ENCODE data around the gene NFATC2.
A peak's percentile ranks its signal among the peaks of the same experiment; 100 is the strongest.

The NFATC2 gene

GRCh38 chr20:51528263-51529027, 14.1 kb downstream of the NFATC2 start:
- Histone ChIP-seq H3K9me3 (ENCODE audit: insufficient read depth, low read depth, low read length) (no peaks in the 10 kb centered on the region), H3K79me2 (ENCODE audit: insufficient read depth, low read length) (peaks cover 97% of the 10 kb centered on the region), H3K36me3 (ENCODE audit: insufficient read depth, low read length) (peaks cover 13% of the 10 kb centered on the region; the same call in 1 of the 2 replicates), H3K4me2 (ENCODE audit: low read depth, low read length, poor library complexity, severe bottlenecking) (peak overlapping the region; percentile 30), H2AFZ (ENCODE audit: low read length) (no peak overlapping the region), H3K27me3 (ENCODE audit: insufficient read depth, low read length, poor library complexity, severe bottlenecking) (no peaks in the 10 kb centered on the region), H3K4me3 (ENCODE audit: low read length, poor library complexity, severe bottlenecking) (no peak overlapping the region), H4K20me1 (ENCODE audit: insufficient read depth, low read length, poor library complexity, severe bottlenecking) (peaks cover 32% of the 10 kb centered on the region), H3K4me1 (ENCODE audit: insufficient read depth, low read length, poor library complexity, severe bottlenecking) (peaks cover 36% of the 10 kb centered on the region), H3F3A (ENCODE audit: low read depth) (0 out of 2 replicates have a peak, but pooled peaks cover 7% of the 10 kb centered on the region), H3K9me2 (replicated peaks; ENCODE audit: low read depth, low read length) (no peaks in the 10 kb centered on the region), H3K9ac (ENCODE audit: low read depth, low read length, poor library complexity, severe bottlenecking) (no peak overlapping the region)
- no peak for TF ChIP-seq EZH2phosphoT487 (IDR thresholded peaks at IDR 0.05; ENCODE audit: borderline replicate concordance)
- TF ChIP-seq CTCF (conservative IDR thresholded peaks at IDR 0.05; ENCODE audit: low read length) = no peak

- H3F3A ChIP-seq (ENCODE audit: low read depth) = 0 out of 2 replicates have a peak, but pooled peaks cover 7% of the 10 kb centered on the region
- H3K9me3 ChIP-seq (ENCODE audit: insufficient read depth, low read depth, low read length) = no peaks in the 10 kb centered on the region
- no peak overlapping the region for H3K4me3 ChIP-seq (ENCODE audit: low read length, poor library complexity, severe bottlenecking)
- H3K79me2 ChIP-seq (ENCODE audit: insufficient read depth, low read length) = peaks cover 95% of the 10 kb centered on the region
- H3K4me2 ChIP-seq (ENCODE audit: low read depth, low read length, poor library complexity, severe bottlenecking) = no peak overlapping the region
- TF ChIP-seq EZH2phosphoT487 (IDR thresholded peaks at IDR 0.05; ENCODE audit: borderline replicate concordance) (no peak), CTCF (conservative IDR thresholded peaks at IDR 0.05; ENCODE audit: low read length) (no peak)
- no peaks in the 10 kb centered on the region for H3K27me3 ChIP-seq (ENCODE audit: insufficient read depth, low read length, poor library complexity, severe bottlenecking)
- H3K4me1 ChIP-seq (ENCODE audit: insufficient read depth, low read length, poor library complexity, severe bottlenecking) = peaks cover 36% of the 10 kb centered on the region
- H3K9me2 ChIP-seq (replicated peaks; ENCODE audit: low read depth, low read length) = no peaks in the 10 kb centered on the region
- no peak overlapping the region for H3K9ac ChIP-seq (ENCODE audit: low read depth, low read length, poor library complexity, severe bottlenecking)
- H4K20me1 ChIP-seq (ENCODE audit: insufficient read depth, low read length, poor library complexity, severe bottlenecking) = peaks cover 29% of the 10 kb centered on the region
- H2AFZ ChIP-seq (ENCODE audit: low read length) = no peak overlapping the region
- H3K36me3 ChIP-seq (ENCODE audit: insufficient read depth, low read length) = peaks cover 26% of the 10 kb centered on the region; the same call in 1 of the 2 replicates
Measured at GRCh38 chr20:51526754-51527153, 15.8 kb downstream of the NFATC2 start.

GRCh38 chr20:51526106-51526470, 16.4 kb downstream of the NFATC2 start:
- Histone ChIP-seq H3K4me1 (ENCODE audit: insufficient read depth, low read length, poor library complexity, severe bottlenecking) (peaks cover 36% of the 10 kb centered on the region), H3K79me2 (ENCODE audit: insufficient read depth, low read length) (peaks cover 91% of the 10 kb centered on the region), H3K4me3 (ENCODE audit: low read length, poor library complexity, severe bottlenecking) (peak overlapping the region; percentile 17), H3K27me3 (ENCODE audit: insufficient read depth, low read length, poor library complexity, severe bottlenecking) (no peaks in the 10 kb centered on the region), H3K9me3 (ENCODE audit: insufficient read depth, low read depth, low read length) (no peaks in the 10 kb centered on the region), H4K20me1 (ENCODE audit: insufficient read depth, low read length, poor library complexity, severe bottlenecking) (peaks cover 29% of the 10 kb centered on the region), H3K4me2 (ENCODE audit: low read depth, low read length, poor library complexity, severe bottlenecking) (peak overlapping the region; percentile 68), H3K36me3 (ENCODE audit: insufficient read depth, low read length) (peaks cover 32% of the 10 kb centered on the region; the same call in 1 of the 2 replicates), H2AFZ (ENCODE audit: low read length) (no peak overlapping the region), H3K9me2 (replicated peaks; ENCODE audit: low read depth, low read length) (no peaks in the 10 kb centered on the region), H3F3A (ENCODE audit: low read depth) (0 out of 2 replicates have a peak, but pooled peaks cover 7% of the 10 kb centered on the region), H3K9ac (ENCODE audit: low read depth, low read length, poor library complexity, severe bottlenecking) (peak overlapping the region; percentile 36)
- TF ChIP-seq EZH2phosphoT487 (IDR thresholded peaks at IDR 0.05; ENCODE audit: borderline replicate concordance) (no peak), CTCF (conservative IDR thresholded peaks at IDR 0.05; ENCODE audit: low read length) (no peak)
